H9 (cell line): ENCODE data around the gene TECPR2. TPM values are rescaled to one million over a fixed set of nuclear protein-coding genes. Genes with fewer than 3 reads are reported as not detected.
A peak's percentile ranks its signal among the peaks of the same experiment; 100 is the strongest.

ENCODE experiments used
- DNase-seq: peaks from one replicate; pipeline ENCODE4 v3.0.0-alpha.2; 2017
- H2AFZ ChIP-seq: one replicate; pipeline ENCODE4 v1.6.1; 2013; ENCODE audit warnings: mild to moderate bottlenecking, low read length, control low read depth, moderate library complexity
- H2AK5ac ChIP-seq: 2 replicates; pipeline ENCODE4 v1.6.1; 2013; ENCODE audit warnings: low read length, control low read depth, mixed read lengths; ENCODE audit not compliant: insufficient read length
- H2BK120ac ChIP-seq: one replicate; pipeline ENCODE4 v1.6.1; 2013; ENCODE audit warnings: low read depth, mild to moderate bottlenecking, low read length, control low read depth, inconsistent platforms; ENCODE audit not compliant: poor library complexity, severe bottlenecking
- H2BK12ac ChIP-seq: 2 replicates; pipeline ENCODE4 v1.6.1; 2013; ENCODE audit warnings: low read length, control low read depth, mixed read lengths, low read depth; ENCODE audit not compliant: insufficient read length
- H2BK15ac ChIP-seq: 2 replicates; pipeline ENCODE4 v1.6.1; 2013; ENCODE audit warnings: low read depth, low read length, control low read depth
- H2BK20ac ChIP-seq: one replicate; pipeline ENCODE4 v1.6.1; 2013; ENCODE audit warnings: low read depth, mild to moderate bottlenecking, low read length, control low read depth, inconsistent platforms; ENCODE audit not compliant: poor library complexity, severe bottlenecking
- H2BK5ac ChIP-seq: 2 replicates; pipeline ENCODE4 v1.6.1; 2013; ENCODE audit warnings: low read length, control low read depth, mixed read lengths; ENCODE audit not compliant: insufficient read length
- H3K14ac ChIP-seq: 2 replicates; pipeline ENCODE4 v1.6.1; 2013; ENCODE audit warnings: low read length, control low read depth; ENCODE audit not compliant: insufficient read depth
- H3K18ac ChIP-seq: 2 replicates; pipeline ENCODE4 v1.6.1; 2013; ENCODE audit warnings: low read depth, mild to moderate bottlenecking, mixed read lengths, low read length, control low read depth; ENCODE audit not compliant: insufficient read length
- H3K23ac ChIP-seq: 2 replicates; pipeline ENCODE4 v1.6.1; 2013; ENCODE audit warnings: low read length, control low read depth, mixed read lengths, low read depth; ENCODE audit not compliant: insufficient read length
- H3K23me2 ChIP-seq: 2 replicates; pipeline ENCODE4 v1.6.1; 2013; ENCODE audit warnings: low read depth, mild to moderate bottlenecking, mixed read lengths, low read length, control low read depth; ENCODE audit not compliant: insufficient read length, poor library complexity, severe bottlenecking
- H3K27ac ChIP-seq: 2 replicates; pipeline ENCODE4 v1.5.1; 2013; ENCODE audit warnings: low read length, control low read depth, mixed read lengths, low read depth; ENCODE audit not compliant: insufficient read length
- H3K27me3 ChIP-seq: 2 replicates; pipeline ENCODE4 v1.6.1; 2013; ENCODE audit warnings: low read length, control low read depth, inconsistent platforms; ENCODE audit not compliant: insufficient read depth
- H3K4ac ChIP-seq: 2 replicates; pipeline ENCODE4 v1.6.1; 2013; ENCODE audit warnings: low read depth, mild to moderate bottlenecking, control low read depth, inconsistent platforms, low read length, moderate library complexity
- H3K4me1 ChIP-seq: 2 replicates; pipeline ENCODE4 v1.6.1; 2013; ENCODE audit warnings: low read length, control low read depth, inconsistent platforms; ENCODE audit not compliant: insufficient read depth
- H3K4me2 ChIP-seq: 2 replicates; pipeline ENCODE4 v1.6.1; 2013; ENCODE audit warnings: low read length, control low read depth, mixed read lengths; ENCODE audit not compliant: insufficient read length, insufficient read depth
- H3K56ac ChIP-seq: 2 replicates; pipeline ENCODE4 v1.6.1; 2013; ENCODE audit warnings: low read depth, mild to moderate bottlenecking, mixed read lengths, low read length, control low read depth; ENCODE audit not compliant: insufficient read length
- H3K79me1 ChIP-seq: 2 replicates; pipeline ENCODE4 v1.6.1; 2013; ENCODE audit warnings: low read depth, mild to moderate bottlenecking, moderate library complexity, low read length, control low read depth, inconsistent platforms; ENCODE audit not compliant: insufficient read depth, poor library complexity, severe bottlenecking
- H3K79me2 ChIP-seq: 2 replicates; pipeline ENCODE4 v1.6.1; 2013; ENCODE audit warnings: low read length, control low read depth, inconsistent platforms; ENCODE audit not compliant: insufficient read depth
- H3K9ac ChIP-seq: 2 replicates; pipeline ENCODE4 v1.6.1; 2013; ENCODE audit warnings: low read length, control low read depth, mixed read lengths; ENCODE audit not compliant: insufficient read length; ENCODE audit errors: extremely low read depth
- H3K9me3 ChIP-seq: one replicate; pipeline ENCODE4 v1.6.1; 2013; ENCODE audit warnings: low read depth, low read length, inconsistent platforms; ENCODE audit not compliant: control insufficient read depth
- H3T11ph ChIP-seq: one replicate; pipeline ENCODE4 v1.6.1; 2013; ENCODE audit warnings: mild to moderate bottlenecking, low read length, control low read depth, inconsistent platforms
- H4K20me1 ChIP-seq: one replicate; pipeline ENCODE4 v1.6.1; 2013; ENCODE audit not compliant: control insufficient read depth, insufficient read length, insufficient read depth
- H4K5ac ChIP-seq: 2 replicates; pipeline ENCODE4 v1.6.1; 2013; ENCODE audit warnings: low read depth, mild to moderate bottlenecking, mixed read lengths, low read length, control low read depth; ENCODE audit not compliant: insufficient read length
- H4K8ac ChIP-seq: replicated peaks from 2 replicates; pipeline ENCODE4 v1.6.1; 2013; ENCODE audit warnings: low read length, control low read depth, mixed read lengths, low read depth; ENCODE audit not compliant: insufficient read length
- H4K91ac ChIP-seq: 2 replicates; pipeline ENCODE4 v1.6.1; 2013; ENCODE audit warnings: low read depth, mild to moderate bottlenecking, moderate library complexity, mixed read lengths, low read length, control low read depth; ENCODE audit not compliant: insufficient read length
- H3K27ac Mint-ChIP-seq, 3 experiments: 2 replicates in 2 of 3; 3 replicates in 1 of 3; pipeline ENCODE4 v1.8.0; 2020 to 2021; ENCODE audit warnings: mixed read lengths in 3 of 3, mild to moderate bottlenecking in 1 of 3, moderate library complexity in 1 of 3
- H3K27me3 Mint-ChIP-seq: 2 replicates; pipeline ENCODE4 v1.8.0; 2021; ENCODE audit warnings: low read depth, mild to moderate bottlenecking, moderate library complexity, mixed read lengths
- H3K36me3 Mint-ChIP-seq, 3 experiments: 2 replicates in 2 of 3; 3 replicates in 1 of 3; pipeline ENCODE4 v1.8.0; 2020 to 2021; ENCODE audit warnings: low read depth in 3 of 3, mixed read lengths in 3 of 3; ENCODE audit not compliant: insufficient read depth in 1 of 3
- H3K4me1 Mint-ChIP-seq, 2 experiments: 2 replicates each; pipeline ENCODE4 v1.8.0; 2020; ENCODE audit warnings: mixed read lengths in 2 of 2
- H3K4me3 Mint-ChIP-seq, 2 experiments: 2 replicates in 1 of 2; 3 replicates in 1 of 2; pipeline ENCODE4 v1.8.0; 2020 to 2021; ENCODE audit warnings: mild to moderate bottlenecking in 2 of 2, mixed read lengths in 2 of 2, moderate library complexity in 1 of 2
- H3K9me3 Mint-ChIP-seq, 2 experiments: 2 replicates in 1 of 2; 3 replicates in 1 of 2; pipeline ENCODE4 v1.8.0; 2020; ENCODE audit warnings: mild to moderate bottlenecking in 2 of 2, mixed read lengths in 2 of 2, moderate library complexity in 1 of 2
- CTCF ChIP-seq: fragments of 200-600 bp; sonication (generic); conservative IDR thresholded peaks from 3 replicates; pipeline ENCODE4 v1.8.0; 2021; ENCODE audit warnings: antibody characterized with exemption, mild to moderate bottlenecking
- WGBS: extraction: QIAGEN DNeasy Blood & Tissue Kit; methylation state at CpG from one replicate; pipeline ENCODE4 v1.1.7; 2013; ENCODE audit warnings: missing lambda C conversion rate, low lambda C conversion rate, mixed read lengths; ENCODE audit not compliant: insufficient read length; ENCODE audit errors: extremely low coverage; 5-methylcytosine and 5-hydroxymethylcytosine counted together
- total RNA-seq: library from RNA; stranded (reverse); gene quantifications from 2 replicates; pipeline ENCODE4 v1.2.1, GENCODE V29; 2021

Gene TECPR2
- total RNA-seq, 1 experiment from 2014 or later, result 15.4 TPM

GRCh38 chr14:102493585-102493984 is 130.8 kb downstream of the TECPR2 start:
- Histone ChIP-seq H3K4me1 (no peaks in the 10 kb centered on the region), H3K79me1 (no peaks in the 10 kb centered on the region), H2BK15ac (no peak overlapping the region), H3K23me2 (no peaks in the 10 kb centered on the region), H4K8ac (no peak overlapping the region), H3K4ac (no peak overlapping the region), H3K27me3 (no peaks in the 10 kb centered on the region), H2BK120ac (no peak overlapping the region), H3K79me2 (no peaks in the 10 kb centered on the region), H3K4me2 (no peak overlapping the region), H2BK20ac (no peak overlapping the region), H2AFZ (no peak overlapping the region), H2BK12ac (no peak overlapping the region), H2AK5ac (no peak overlapping the region), H3K23ac (no peak overlapping the region), H4K20me1 (no peaks in the 10 kb centered on the region), H4K5ac (no peak overlapping the region), H4K91ac (no peak overlapping the region), H2BK5ac (no peak overlapping the region), H3K9ac (no peak overlapping the region), H3T11ph (no peak overlapping the region), H3K27ac (no peak overlapping the region), H3K56ac (no peak overlapping the region), H3K9me3 (no peaks in the 10 kb centered on the region), H3K14ac (no peak overlapping the region), H3K18ac (no peak overlapping the region)
- TF ChIP-seq CTCF, result no peak
- WGBS, result no CpG with 5 or more reads among the region's 15 CpGs
- Mint-ChIP-seq H3K4me3 (no peak overlapping the region), H3K27me3 (no peaks in the 10 kb centered on the region; the same call in 1 of the 2 replicates), H3K4me1 (no peaks in the 10 kb centered on the region), H3K36me3 (peaks cover under 1 to 2% (median 2%) of the 10 kb centered on the region in 3 experiments; a peak in 4 of 7 replicates), H3K27ac (peak overlapping the region in 1 of 3 experiments; percentile 34; a peak in 2 of 7 replicates), H3K9me3 (no peaks in the 10 kb centered on the region; a peak in 1 of 5 replicates)
- DNase-seq, result peak; percentile 19
